ELF-1 (cell line): Measurements from ENCODE around the gene MSL3B.
A peak's percentile ranks its signal among the peaks of the same experiment; 100 is the strongest.

Experiments
- DNase-seq: peaks from one replicate; pipeline ENCODE4 v3.0.0-alpha.2; 2016; ENCODE audit warnings: low read depth, low spot score

MSL3B gene

DNA sequence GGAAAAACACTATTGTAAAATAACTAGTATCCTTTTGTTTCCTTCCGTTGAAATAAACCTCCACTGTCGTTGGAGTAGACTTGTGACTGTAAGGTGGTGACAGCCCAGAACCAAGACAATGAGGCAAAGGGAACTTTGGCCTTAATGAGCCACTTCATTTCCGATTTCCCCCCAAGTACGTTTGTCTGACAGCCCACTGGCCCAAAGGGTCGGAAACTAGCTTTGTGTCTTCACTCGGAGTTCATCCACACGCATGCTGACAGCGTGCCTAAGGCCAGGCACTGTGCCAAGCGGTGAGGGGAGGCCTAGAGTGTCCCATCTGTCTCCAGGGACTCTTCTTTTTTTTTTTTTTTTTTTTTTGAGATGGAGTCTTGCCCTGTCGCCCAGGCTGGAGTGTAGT lies 34.8 kb downstream of the MSL3B start:
- no peak for DNase-seq

DNA sequence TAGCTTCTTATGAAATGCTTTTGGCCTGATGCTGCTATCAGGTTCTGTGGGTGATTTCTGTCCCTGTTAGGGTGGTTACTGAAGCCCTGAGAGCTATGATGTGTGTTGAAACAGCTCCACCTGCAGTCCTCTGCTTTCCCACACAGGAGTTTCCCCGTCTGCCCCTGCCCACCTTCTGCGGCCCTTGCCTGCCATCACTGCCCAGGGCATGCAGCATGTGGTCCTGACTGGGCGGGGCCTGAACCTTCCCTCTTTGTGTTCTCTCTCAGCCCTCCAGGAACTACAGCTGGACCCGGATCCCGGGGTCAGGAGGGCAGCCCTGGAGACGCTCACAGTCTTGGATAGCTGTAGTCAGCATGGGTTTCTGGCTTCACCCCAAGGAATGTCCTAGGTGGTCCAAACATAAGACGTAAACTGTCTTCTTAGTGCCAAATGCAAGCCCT lies 35.3 kb downstream of the MSL3B start:
- DNase-seq, result peak; percentile 91

DNA sequence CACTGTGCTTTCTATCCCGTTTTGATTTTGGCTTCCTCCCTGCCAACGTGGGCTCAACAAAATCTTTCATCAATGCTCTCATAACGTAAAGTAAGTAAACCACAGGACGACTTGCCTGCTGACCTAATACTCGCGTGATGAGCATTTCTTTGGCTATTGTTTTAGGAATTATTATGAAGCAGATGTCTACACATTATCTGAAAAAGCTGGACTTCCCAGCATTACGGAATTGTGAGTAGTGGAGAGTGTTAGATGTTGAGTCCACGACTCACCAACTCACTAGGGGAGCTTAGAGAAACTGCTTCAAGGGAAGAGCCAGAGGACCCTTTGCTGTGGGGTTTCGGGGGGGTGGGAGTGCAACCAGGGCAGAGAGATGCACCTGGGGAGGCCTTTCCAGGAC lies 35.8 kb downstream of the MSL3B start:
- no peak for DNase-seq

- DNase-seq, result no peak
Observed at GRCh38 chr2:233831861-233832260, 36.3 kb downstream of the MSL3B start.

GRCh38 chr2:233831011-233831721 lies 37.0 kb downstream of the MSL3B start:
- no peak for DNase-seq

GRCh38 chr2:233830111-233830802 lies 37.9 kb downstream of the MSL3B start:
- DNase-seq, result no peak

GRCh38 chr2:233829193-233830110 lies 38.7 kb downstream of the MSL3B start:
- DNase-seq, result no peak

- no peak for DNase-seq
Observed at GRCh38 chr2:233828546-233829192, 39.5 kb downstream of the MSL3B start.

- peak; percentile 24 for DNase-seq
Observed at GRCh38 chr2:233824373-233824772, 43.8 kb downstream of the MSL3B start.

DNA sequence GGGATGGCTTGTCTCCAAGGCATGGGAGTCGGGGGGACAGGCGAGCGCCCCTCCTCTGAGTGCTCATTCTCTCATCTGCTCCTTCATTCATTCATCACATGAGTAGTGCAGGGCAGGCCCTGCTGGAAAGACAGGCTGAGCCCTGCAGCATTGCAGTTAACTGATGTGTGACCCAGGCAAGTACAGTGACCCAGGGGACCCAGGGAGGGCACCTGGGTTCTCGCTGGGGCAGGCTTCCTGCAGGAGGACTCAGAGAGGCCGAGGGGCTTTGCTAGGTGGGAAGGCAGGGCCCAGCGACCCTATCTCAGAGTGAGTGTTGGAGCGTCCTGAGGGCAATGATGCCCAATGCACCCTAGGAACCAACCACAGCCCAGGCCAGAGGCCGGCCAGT lies 44.5 kb downstream of the MSL3B start:
- DNase-seq, result no peak

DNA sequence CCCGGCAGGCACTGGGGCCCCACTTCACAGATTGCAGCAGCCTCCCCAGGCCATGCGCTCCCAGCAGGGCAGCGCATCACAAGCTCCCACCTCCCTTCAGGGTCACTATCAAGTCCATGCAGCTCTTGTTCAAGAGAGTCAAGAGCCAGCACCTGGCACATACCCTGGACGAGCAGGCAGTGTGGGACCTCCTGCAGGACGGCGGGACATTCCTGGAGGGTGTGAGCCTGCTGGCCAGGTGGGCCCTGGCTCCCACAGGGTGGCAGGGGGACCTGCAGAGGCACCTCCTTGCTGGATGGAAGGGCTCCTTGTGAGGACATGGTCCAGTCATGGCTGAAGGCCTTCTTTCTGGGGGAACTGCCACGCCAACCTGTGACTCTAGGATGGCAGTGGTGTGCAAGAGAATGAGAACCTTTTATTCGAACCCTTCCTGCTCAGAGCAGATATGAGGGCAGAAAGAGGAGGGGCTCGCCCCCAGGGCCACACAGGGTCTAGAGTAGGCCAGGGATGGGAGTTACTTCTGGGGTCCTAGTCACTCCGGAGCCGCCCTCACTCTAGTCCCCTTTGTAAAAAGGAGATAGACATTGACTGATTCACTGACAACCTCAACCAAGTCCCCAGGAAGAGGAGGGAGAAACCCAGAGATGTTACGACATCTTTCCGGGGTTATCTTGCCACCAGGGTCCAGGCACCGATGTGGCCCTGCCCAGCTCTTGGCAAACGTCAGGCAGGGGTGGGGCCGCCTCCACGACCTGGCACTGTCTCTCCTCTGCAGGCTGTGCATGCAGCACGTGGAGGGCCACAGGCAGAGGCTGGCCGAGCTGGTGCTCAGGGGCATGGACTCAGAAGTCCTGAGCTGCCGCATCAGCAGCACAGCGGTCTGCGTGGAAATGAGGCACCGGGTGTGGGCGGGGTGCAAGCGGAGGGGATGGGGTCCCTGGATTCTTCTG lies 45.1 kb downstream of the MSL3B start:
- no peak for DNase-seq

DNA sequence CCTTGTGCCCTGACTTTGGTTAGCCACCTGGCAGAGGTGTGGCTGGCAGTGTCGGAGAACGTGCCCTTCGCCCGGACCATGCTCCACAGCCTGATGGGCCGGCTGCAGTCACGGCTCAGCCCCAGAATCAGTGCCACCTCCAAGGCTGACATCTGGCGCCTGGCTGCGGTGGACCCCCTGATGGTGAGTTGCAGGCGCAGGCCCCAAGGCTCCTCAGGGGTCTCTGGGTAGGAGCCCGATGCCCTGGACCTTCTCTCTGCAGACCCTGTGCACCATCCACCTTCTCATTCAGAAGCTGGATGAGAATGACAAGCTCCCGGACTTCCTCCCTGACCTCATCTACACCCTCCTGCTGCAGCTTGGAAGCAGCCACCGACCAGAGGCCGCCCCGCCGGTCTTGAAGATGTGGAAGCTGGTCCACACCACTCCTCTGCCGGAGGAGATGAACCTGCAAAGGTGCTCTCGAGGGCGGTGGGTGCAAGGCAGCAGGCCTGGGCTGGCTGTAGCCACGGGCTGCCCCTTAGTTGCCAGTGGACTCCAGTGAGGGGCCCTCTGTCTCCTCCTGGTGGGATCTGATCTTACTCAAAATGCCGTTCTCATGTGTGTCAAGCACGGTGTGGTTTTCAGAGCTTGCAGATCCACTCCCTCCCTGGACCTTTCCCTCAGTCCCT lies 46.0 kb downstream of the MSL3B start:
- DNase-seq, result no peak

- DNase-seq, result no peak
Observed at GRCh38 chr2:233821709-233822100, 46.5 kb downstream of the MSL3B start.

- DNase-seq, result no peak
Observed at GRCh38 chr2:233821196-233821595, 47.0 kb downstream of the MSL3B start.

DNA sequence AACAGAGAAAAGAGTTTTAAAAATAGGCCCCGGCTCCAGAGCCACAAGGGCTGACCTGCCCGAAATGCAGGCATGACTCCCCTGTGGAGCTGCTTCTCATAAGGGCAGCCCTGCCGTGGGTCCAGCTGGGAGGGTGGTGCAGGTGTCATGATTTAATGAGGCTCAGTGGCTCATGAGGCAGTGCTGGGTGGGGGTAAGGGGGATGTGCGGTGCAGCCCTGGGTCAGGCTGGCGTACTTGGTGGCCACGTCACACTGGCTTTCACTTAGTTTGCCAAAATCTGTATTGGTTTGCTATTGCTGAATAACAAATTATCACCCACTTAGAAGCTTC lies 47.4 kb downstream of the MSL3B start:
- no peak for DNase-seq

GRCh38 chr2:233819884-233820773 lies 48.1 kb downstream of the MSL3B start:
- no peak for DNase-seq

GRCh38 chr2:233818639-233819621 lies 49.3 kb downstream of the MSL3B start:
- DNase-seq, result no peak
